Neural cell (in vitro differentiated cells): ENCODE measurements around the gene TRIM59. TPM values are rescaled to one million over a fixed set of nuclear protein-coding genes. Genes with fewer than 3 reads are reported as not detected.

ENCODE experiments used
- H2AFZ ChIP-seq: fragments of 200-600, 300-800 bp; sonication (generic), shearing (Covaris generic); 2 replicates; pipeline ENCODE4 v1.6.0; 2014; ENCODE audit warnings: low read depth, mild to moderate bottlenecking, antibody characterized with exemption, low read length, moderate library complexity
- H3F3A ChIP-seq: fragments of 200-600 bp; shearing (Covaris generic); 2 replicates; pipeline ENCODE4 v1.6.1; 2016; ENCODE audit warnings: mild to moderate bottlenecking, moderate library complexity, mixed read lengths, antibody characterized with exemption, low read length; ENCODE audit not compliant: insufficient read depth, poor library complexity, severe bottlenecking
- H3K27ac ChIP-seq: fragments of 200-600, 300-800 bp; sonication (generic), shearing (Covaris generic); 2 replicates; pipeline ENCODE4 v1.5.1; 2014; ENCODE audit warnings: mild to moderate bottlenecking, low read length, moderate library complexity
- H3K27me3 ChIP-seq: fragments of 300-800, 200-600 bp; sonication (generic), shearing (Covaris generic); 2 replicates; pipeline ENCODE4 v1.6.0; 2014; ENCODE audit warnings: mild to moderate bottlenecking, low read depth, low read length, moderate library complexity; ENCODE audit not compliant: insufficient read depth
- H3K36me3 ChIP-seq: fragments of 300-800, 200-600 bp; sonication (generic), shearing (Covaris generic); 2 replicates; pipeline ENCODE4 v1.5.1; 2014; ENCODE audit warnings: mild to moderate bottlenecking, antibody characterized with exemption, low read length, moderate library complexity; ENCODE audit not compliant: insufficient read depth
- H3K4me2 ChIP-seq: fragments of 300-800, 200-600 bp; sonication (generic), shearing (Covaris generic); 2 replicates; pipeline ENCODE4 v1.6.0; 2014; ENCODE audit warnings: mild to moderate bottlenecking, low read length
- H3K4me3 ChIP-seq: fragments of 300-800, 200-600 bp; sonication (generic), shearing (Covaris generic); 2 replicates; pipeline ENCODE4 v1.5.1; 2014; ENCODE audit warnings: mild to moderate bottlenecking, low read length, moderate library complexity
- H3K79me2 ChIP-seq: fragments of 200-600 bp; shearing (Covaris generic); replicated peaks from 2 replicates; pipeline ENCODE4 v1.6.0; 2014; ENCODE audit warnings: mild to moderate bottlenecking, low read length, moderate library complexity; ENCODE audit not compliant: insufficient read depth
- H3K9ac ChIP-seq: fragments of 300-800, 200-600 bp; sonication (generic), shearing (Covaris generic); 2 replicates; pipeline ENCODE4 v1.6.1; 2016; ENCODE audit warnings: mild to moderate bottlenecking, low read length, mixed read lengths
- H3K9me2 ChIP-seq: fragments of 200-600 bp; shearing (Covaris generic); 2 replicates; pipeline ENCODE4 v1.6.1; 2016; ENCODE audit warnings: mild to moderate bottlenecking, low read length, mixed read lengths; ENCODE audit not compliant: insufficient read depth
- H3K9me3 ChIP-seq: fragments of 200-600, 300-800 bp; sonication (generic), shearing (Covaris generic); 2 replicates; pipeline ENCODE4 v1.6.1; 2016; ENCODE audit warnings: mild to moderate bottlenecking, mixed run types, low read length, moderate library complexity, mixed read lengths
- H4K20me1 ChIP-seq: fragments of 200-600 bp; shearing (Covaris generic); 2 replicates; pipeline ENCODE4 v1.6.1; 2016; ENCODE audit warnings: mild to moderate bottlenecking, mixed run types; ENCODE audit not compliant: insufficient read depth
- CTCF ChIP-seq: fragments of 450-650 bp; IDR thresholded peaks from 2 replicates; pipeline ENCODE4 v1.5.1; 2014; ENCODE audit warnings: antibody characterized with exemption, mild to moderate bottlenecking, moderate library complexity; ENCODE audit not compliant: poor library complexity, severe bottlenecking
- EP300 ChIP-seq: fragments of 450-650 bp; conservative IDR thresholded peaks from 2 replicates; pipeline ENCODE4 v1.6.1; 2014; ENCODE audit warnings: antibody characterized with exemption, mild to moderate bottlenecking, moderate library complexity; ENCODE audit not compliant: poor library complexity, severe bottlenecking
- EZH2 ChIP-seq: fragments of 200-600, 300-800 bp; shearing (Covaris generic), sonication (generic); IDR thresholded peaks from 2 replicates; pipeline ENCODE4 v1.6.1; 2014; ENCODE audit warnings: antibody characterized with exemption, low read length, borderline replicate concordance, mild to moderate bottlenecking; ENCODE audit not compliant: insufficient read depth, poor library complexity, severe bottlenecking
- MXI1 ChIP-seq: fragments of 450-650 bp; conservative IDR thresholded peaks from 2 replicates; pipeline ENCODE4 v1.6.1; 2014; ENCODE audit warnings: antibody characterized with exemption, mild to moderate bottlenecking; ENCODE audit not compliant: poor library complexity, severe bottlenecking
- POLR2AphosphoS5 ChIP-seq: IDR thresholded peaks from 2 replicates; pipeline ENCODE4 v1.6.1; 2012
- RAD21 ChIP-seq: fragments of 450-650 bp; conservative IDR thresholded peaks from 2 replicates; pipeline ENCODE4 v1.6.1; 2014; ENCODE audit warnings: antibody characterized with exemption, mild to moderate bottlenecking, moderate library complexity
- REST ChIP-seq: IDR thresholded peaks from 2 replicates; pipeline ENCODE4 v1.6.1; 2012; ENCODE audit warnings: borderline replicate concordance
- SMC3 ChIP-seq: fragments of 450-650 bp; conservative IDR thresholded peaks from 2 replicates; pipeline ENCODE4 v1.6.1; 2014; ENCODE audit warnings: antibody characterized with exemption, mild to moderate bottlenecking, moderate library complexity; ENCODE audit not compliant: poor library complexity
- TAF1 ChIP-seq: IDR thresholded peaks from 2 replicates; pipeline ENCODE4 v1.6.1; 2012; ENCODE audit warnings: low read depth
- polyA plus RNA-seq: library from polyadenylated mRNA; depleted of rRNA; stranded (reverse); fragments of >200 nt; gene quantifications from 2 replicates; pipeline ENCODE4 v1.2.3, GENCODE V29; 2014

TRIM59 gene
- polyA plus RNA-seq, 1 donor from 2014 or later, result 0.53 TPM

- Histone ChIP-seq H3K27me3 (no peaks in the 10 kb centered on the region), H2AFZ (no peak overlapping the region), H3K79me2 (no peaks in the 10 kb centered on the region), H3K36me3 (no peaks in the 10 kb centered on the region), H3K27ac (no peak overlapping the region), H3K4me3 (no peak overlapping the region), H3K9me2 (no peaks in the 10 kb centered on the region), H3K9ac (no peak overlapping the region), H3F3A (no peaks in the 10 kb centered on the region), H4K20me1 (no peaks in the 10 kb centered on the region), H3K9me3 (no peaks in the 10 kb centered on the region), H3K4me2 (no peak overlapping the region)
- no peak for TF ChIP-seq REST
- TF ChIP-seq EZH2, result no peak
- no peak for TF ChIP-seq MXI1
- TF ChIP-seq CTCF, result no peak
- no peak for TF ChIP-seq EP300
- TF ChIP-seq RAD21, result no peak
- no peak for TF ChIP-seq TAF1
- no peak for TF ChIP-seq SMC3
- TF ChIP-seq POLR2AphosphoS5, result no peak
Measured at GRCh38 chr3:160473978-160474377, 24.4 kb upstream of the TRIM59 start.

GRCh38 chr3:160473221-160473620 is 23.6 kb upstream of the TRIM59 start:
- H3K79me2 ChIP-seq, result no peaks in the 10 kb centered on the region
- no peak overlapping the region for H2AFZ ChIP-seq
- H3K27ac ChIP-seq, result no peak overlapping the region
- no peaks in the 10 kb centered on the region for H4K20me1 ChIP-seq
- no peaks in the 10 kb centered on the region for H3F3A ChIP-seq
- no peak overlapping the region for H3K4me3 ChIP-seq
- no peak overlapping the region for H3K4me2 ChIP-seq
- H3K27me3 ChIP-seq, result no peaks in the 10 kb centered on the region
- TF ChIP-seq EP300, result no peak
- no peak for TF ChIP-seq CTCF
- no peak for TF ChIP-seq MXI1
- no peak for TF ChIP-seq TAF1
- no peak for TF ChIP-seq POLR2AphosphoS5
- TF ChIP-seq EZH2, result no peak
- TF ChIP-seq REST, result no peak
- no peak for TF ChIP-seq RAD21
- no peak for TF ChIP-seq SMC3
- no peaks in the 10 kb centered on the region for H3K9me3 ChIP-seq
- H3K9me2 ChIP-seq, result no peaks in the 10 kb centered on the region
- no peak overlapping the region for H3K9ac ChIP-seq
- H3K36me3 ChIP-seq, result no peaks in the 10 kb centered on the region
